ENCODE measurements around the gene TERB2.

- TF ChIP-seq CTCF (IDR thresholded peaks at IDR 0.05): no peak
- no peak for TF ChIP-seq POLR2AphosphoS5 (IDR thresholded peaks at IDR 0.05)
- no peak for TF ChIP-seq POLR2A (IDR thresholded peaks at IDR 0.05)
Measured at GRCh38 chr15:45009046-45009445, 52.6 kb downstream of the TERB2 start.

Data from upper lobe of left lung (tissue), 4 donors.